ENCODE results near the gene CALHM2. TPM values are rescaled to one million over a fixed set of nuclear protein-coding genes. Genes with fewer than 3 reads are reported as not detected.

The CALHM2 gene
- total and polyA plus RNA-seq, 2 donors (not counting 3 experiments of a cell fraction or from before 2014, with no cell fraction given): 32.1 to 38.4 TPM

DNA sequence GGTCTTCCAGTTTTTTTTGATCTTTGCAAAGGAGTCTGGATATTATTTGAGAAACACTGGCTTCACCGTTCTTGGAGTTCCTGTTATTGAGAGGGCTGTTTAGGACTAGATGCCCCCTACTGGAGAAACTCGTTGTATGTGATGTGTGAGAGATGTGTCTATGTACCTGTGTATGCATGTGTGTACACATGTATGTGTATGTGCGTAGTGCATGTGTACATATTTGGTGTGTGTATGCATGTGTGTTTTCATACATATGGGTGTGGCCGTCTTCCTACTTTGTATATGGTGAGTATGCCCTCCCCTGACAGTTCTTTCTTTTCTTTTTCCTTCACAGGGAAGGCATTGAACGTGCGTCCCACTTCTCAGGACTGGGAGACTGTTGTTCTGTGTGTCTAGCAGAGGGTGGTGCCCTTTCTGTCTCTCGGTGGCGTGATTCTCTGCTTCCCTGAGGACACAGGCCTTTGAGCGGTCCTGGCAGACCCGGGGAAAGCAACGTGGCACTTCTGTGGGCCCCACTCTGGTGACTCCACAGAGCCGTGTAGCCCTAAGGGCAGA, 29.9 kb upstream of the CALHM2 start:
- intact Hi-C loops (cut with micrococcal nuclease): loop anchor here (2.0 to 5.0 kb wide), 3 partner anchors 31 to 110 kb away; no protein-coding TSS in a partner anchor
- DNase-seq (ENCODE audit: low read depth, low spot score) (peak; percentile 72), FAIRE-seq (peak; percentile 88)
- Histone ChIP-seq H3K27me3 (ENCODE audit: control insufficient read depth in 2 of 2, insufficient read depth in 2 of 2, low read length in 2 of 2) (no peaks in the 10 kb centered on the region), H3K27ac (ENCODE audit: insufficient read depth, low read depth, low read length) (no peak overlapping the region), H3K4me2 (ENCODE audit: insufficient read depth, low read length) (no peak overlapping the region), H3K79me2 (ENCODE audit: control insufficient read depth, insufficient read depth, low read length) (no peaks in the 10 kb centered on the region), H3K4me3 (replicated peaks in 1 of 3; ENCODE audit: insufficient read depth in 1 of 3, low read depth in 1 of 3, low read length in 3 of 3) (no peak overlapping the region), H3K36me3 (ENCODE audit: control insufficient read depth in 2 of 2, extremely low read depth in 1 of 2, insufficient read depth in 2 of 2, low read length in 2 of 2) (no peaks in the 10 kb centered on the region), H3K4me1 (ENCODE audit: control insufficient read depth, extremely low read depth, insufficient read depth, low read length) (no peaks in the 10 kb centered on the region), H3K9ac (replicated peaks; ENCODE audit: extremely low read depth, insufficient read depth, low read length) (no peak overlapping the region), H3K9me3 (replicated peaks; ENCODE audit: control insufficient read depth, insufficient read depth, low read length) (no peaks in the 10 kb centered on the region), H3K9me1 (replicated peaks; ENCODE audit: control insufficient read depth, extremely low read depth, insufficient read depth, low read length) (no peaks in the 10 kb centered on the region), H2AFZ (ENCODE audit: low read depth, low read length) (no peak overlapping the region), H4K20me1 (replicated peaks; ENCODE audit: control insufficient read depth, extremely low read depth, insufficient read depth, low read length) (no peaks in the 10 kb centered on the region)
- no TSS peak for BruUV-seq (replicated peaks)
- TF ChIP-seq, protein P1, sequence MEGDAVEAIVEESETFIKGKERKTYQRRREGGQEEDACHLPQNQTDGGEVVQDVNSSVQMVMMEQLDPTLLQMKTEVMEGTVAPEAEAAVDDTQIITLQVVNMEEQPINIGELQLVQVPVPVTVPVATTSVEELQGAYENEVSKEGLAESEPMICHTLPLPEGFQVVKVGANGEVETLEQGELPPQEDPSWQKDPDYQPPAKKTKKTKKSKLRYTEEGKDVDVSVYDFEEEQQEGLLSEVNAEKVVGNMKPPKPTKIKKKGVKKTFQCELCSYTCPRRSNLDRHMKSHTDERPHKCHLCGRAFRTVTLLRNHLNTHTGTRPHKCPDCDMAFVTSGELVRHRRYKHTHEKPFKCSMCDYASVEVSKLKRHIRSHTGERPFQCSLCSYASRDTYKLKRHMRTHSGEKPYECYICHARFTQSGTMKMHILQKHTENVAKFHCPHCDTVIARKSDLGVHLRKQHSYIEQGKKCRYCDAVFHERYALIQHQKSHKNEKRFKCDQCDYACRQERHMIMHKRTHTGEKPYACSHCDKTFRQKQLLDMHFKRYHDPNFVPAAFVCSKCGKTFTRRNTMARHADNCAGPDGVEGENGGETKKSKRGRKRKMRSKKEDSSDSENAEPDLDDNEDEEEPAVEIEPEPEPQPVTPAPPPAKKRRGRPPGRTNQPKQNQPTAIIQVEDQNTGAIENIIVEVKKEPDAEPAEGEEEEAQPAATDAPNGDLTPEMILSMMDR (IDR thresholded peaks at IDR 0.05; ENCODE audit: extremely low read depth in 1 of 2, insufficient read depth in 1 of 2, low read depth in 1 of 2, low read length in 2 of 2): peak; percentile 49 to 69
- TF ChIP-seq GATA2 (IDR thresholded peaks at IDR 0.05; ENCODE audit: insufficient read depth, insufficient read length, low read depth, low read length): no peak
- dilution Hi-C loops (cut with MboI; ENCODE audit: extremely low pct_ligation_motif_present, low sequenced_read_pairs): no loop called here
- CTCF ChIA-PET: interaction anchor here (0.9 to 2.4 kb wide), 6 partner anchors 8 to 66 kb away, joined by 3 to 21 read pairs (median 8); no protein-coding TSS in a partner anchor
- POLR2A ChIA-PET: no interaction called here

DNA sequence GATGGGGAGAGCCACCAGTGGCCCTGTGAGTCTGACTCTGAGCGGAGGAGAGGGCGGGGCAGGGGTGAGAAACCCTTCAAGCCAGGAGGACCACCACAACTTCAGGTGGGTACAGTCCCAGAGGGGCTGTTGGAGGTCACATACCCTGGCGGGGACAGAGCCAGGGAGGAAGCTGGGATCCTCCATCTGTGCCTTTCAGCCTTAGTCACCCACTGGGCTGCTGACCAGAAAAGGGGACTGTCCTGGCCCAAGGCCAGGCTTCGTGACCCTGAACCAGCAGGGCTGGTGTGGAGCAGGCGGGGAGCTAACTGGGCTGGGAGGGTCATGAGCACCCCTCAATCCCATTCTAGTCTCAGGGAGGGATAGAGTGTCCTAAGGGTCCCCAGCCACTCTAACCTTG, 28.4 kb upstream of the CALHM2 start:
- no peaks in the 10 kb centered on the region for H3K4me1 ChIP-seq (ENCODE audit: control insufficient read depth, extremely low read depth, insufficient read depth, low read length)
- ChIA-PET CTCF (interaction anchor here (1.0 to 2.4 kb wide), 7 partner anchors 11 to 64 kb away, joined by 3 to 21 read pairs (median 5); no protein-coding TSS in a partner anchor), POLR2A (no interaction called here)
- BruUV-seq (replicated peaks): no TSS peak
- no peaks in the 10 kb centered on the region for H3K79me2 ChIP-seq (ENCODE audit: control insufficient read depth, insufficient read depth, low read length)
- no peak for DNase-seq (ENCODE audit: low read depth, low spot score)
- no peaks in the 10 kb centered on the region for H3K36me3 ChIP-seq (ENCODE audit: control insufficient read depth in 2 of 2, extremely low read depth in 1 of 2, insufficient read depth in 2 of 2, low read length in 2 of 2)
- dilution Hi-C loops (cut with MboI; ENCODE audit: extremely low pct_ligation_motif_present, low sequenced_read_pairs): no loop called here
- H3K9me1 ChIP-seq (replicated peaks; ENCODE audit: control insufficient read depth, extremely low read depth, insufficient read depth, low read length): no peaks in the 10 kb centered on the region
- intact Hi-C loops (cut with micrococcal nuclease): loop anchor here (5.0 kb wide), 2 partner anchors 48 to 112 kb away; no protein-coding TSS in a partner anchor
- H3K9me3 ChIP-seq (replicated peaks; ENCODE audit: control insufficient read depth, insufficient read depth, low read length): no peaks in the 10 kb centered on the region
- no peak for FAIRE-seq
- no peaks in the 10 kb centered on the region for H4K20me1 ChIP-seq (replicated peaks; ENCODE audit: control insufficient read depth, extremely low read depth, insufficient read depth, low read length)
- H3K4me3 ChIP-seq (replicated peaks in 1 of 3; ENCODE audit: insufficient read depth in 1 of 3, low read depth in 1 of 3, low read length in 3 of 3): no peak overlapping the region
- H3K4me2 ChIP-seq (ENCODE audit: insufficient read depth, low read length): no peak overlapping the region
- H3K27me3 ChIP-seq (ENCODE audit: control insufficient read depth in 2 of 2, insufficient read depth in 2 of 2, low read length in 2 of 2): no peaks in the 10 kb centered on the region
- H2AFZ ChIP-seq (ENCODE audit: low read depth, low read length): no peak overlapping the region
- H3K27ac ChIP-seq (ENCODE audit: insufficient read depth, low read depth, low read length): no peak overlapping the region
- TF ChIP-seq, protein P1 (IDR thresholded peaks at IDR 0.05; ENCODE audit: extremely low read depth in 1 of 2, insufficient read depth in 1 of 2, low read depth in 1 of 2, low read length in 2 of 2): no peak
- TF ChIP-seq POLR2AphosphoS5 (IDR thresholded peaks at IDR 0.05; ENCODE audit: insufficient read depth, low read depth, low read length) (no peak), GATA2 (IDR thresholded peaks at IDR 0.05; ENCODE audit: insufficient read depth, insufficient read length, low read depth, low read length) (no peak), MYC (IDR thresholded peaks at IDR 0.05; ENCODE audit: low read depth, low read length) (no peak), EZH2 (IDR thresholded peaks at IDR 0.05; ENCODE audit: borderline replicate concordance, low read depth, low read length, severe bottlenecking) (no peak), POLR2A (IDR thresholded peaks at IDR 0.05; ENCODE audit: low read depth, low read length) (no peak), FOS (IDR thresholded peaks at IDR 0.05; ENCODE audit: borderline replicate concordance, insufficient read depth, low read length) (no peak), JUN (IDR thresholded peaks at IDR 0.05; ENCODE audit: borderline replicate concordance, insufficient read depth, insufficient read length, low read depth) (no peak)
- TF ChIP-seq, protein P2, sequence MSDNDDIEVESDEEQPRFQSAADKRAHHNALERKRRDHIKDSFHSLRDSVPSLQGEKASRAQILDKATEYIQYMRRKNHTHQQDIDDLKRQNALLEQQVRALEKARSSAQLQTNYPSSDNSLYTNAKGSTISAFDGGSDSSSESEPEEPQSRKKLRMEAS (IDR thresholded peaks at IDR 0.05; ENCODE audit: insufficient read depth, insufficient read length): no peak
- H3K9ac ChIP-seq (replicated peaks; ENCODE audit: extremely low read depth, insufficient read depth, low read length): no peak overlapping the region

All from endothelial cell of umbilical vein (primary cell).